ENCODE data around the gene LARP1B. TPM values are rescaled to one million over a fixed set of nuclear protein-coding genes. Genes with fewer than 3 reads are reported as not detected.

The LARP1B gene
- total and polyA plus RNA-seq, 2 of the 8 experiments (the other 6 are each of a cell fraction or from before 2014, with no cell fraction given) = 10.6 to 47.0 TPM

GRCh38 chr4:128061566-128062536 is 739 bp downstream of the LARP1B start:
- Histone ChIP-seq H4K8ac (ENCODE audit: extremely low read depth, insufficient read depth, low read length) (peak overlapping the region; percentile 89; the same call in 1 of the 2 replicates), H3K79me2 (ENCODE audit: control insufficient read depth in 1 of 2, insufficient read depth in 2 of 2, low read length in 2 of 2) (peaks cover 14 to 44% of the 10 kb centered on the region in 2 experiments; a peak in 3 of 4 replicates), H2BK15ac (ENCODE audit: low read length) (no peak overlapping the region), H3K27me3 (replicated peaks in 1 of 4; ENCODE audit: control insufficient read depth in 3 of 4, extremely low read depth in 1 of 4, insufficient read depth in 3 of 4, low read length in 3 of 4) (no peaks in the 10 kb centered on the region), H3K4me1 (replicated peaks in 1 of 4; ENCODE audit: control insufficient read depth in 3 of 4, insufficient read depth in 4 of 4, low read length in 3 of 4) (peaks cover 0 to 6% (median 0%) of the 10 kb centered on the region in 4 experiments; a peak in 3 of 7 replicates), H4K20me1 (replicated peaks in 1 of 2; ENCODE audit: control insufficient read depth in 1 of 2, insufficient read depth in 2 of 2, low read length in 2 of 2) (peaks cover 2 to 5% of the 10 kb centered on the region in 2 experiments), H3K23ac (ENCODE audit: insufficient read length) (no peak overlapping the region), H3K4me3 (ENCODE audit: extremely low read depth in 1 of 4, insufficient read depth in 2 of 4, low read depth in 3 of 4, low read length in 4 of 4) (peak overlapping the region; percentile 59 to 81 (median 76)), H4K5ac (ENCODE audit: insufficient read length, low read depth, low read length) (no peak overlapping the region), H3K27ac (ENCODE audit: low read depth, low read length) (peak overlapping the region; percentile 96; the same call in 1 of the 2 replicates), H2BK12ac (ENCODE audit: low read depth, low read length) (no peak overlapping the region), H2AFZ (ENCODE audit: low read length) (no peak overlapping the region), H2BK120ac (replicated peaks; ENCODE audit: low read depth, low read length) (no peak overlapping the region), H2BK20ac (ENCODE audit: low read length) (no peak overlapping the region), H3K36me3 (ENCODE audit: control insufficient read depth in 2 of 4, insufficient read depth in 4 of 4, low read length in 3 of 4) (no peaks in the 10 kb centered on the region), H2AK5ac (ENCODE audit: low read depth, low read length) (no peak overlapping the region), H4K91ac (replicated peaks; ENCODE audit: insufficient read length, low read length) (no peak overlapping the region), H3K79me1 (ENCODE audit: low read depth, low read length) (no peaks in the 10 kb centered on the region), H3K9ac (replicated peaks in 1 of 4; ENCODE audit: extremely low read depth in 1 of 4, low read depth in 3 of 4, low read length in 3 of 4) (peak overlapping the region; percentile 30 to 95 (median 92); a peak in 6 of 7 replicates), H2BK5ac (ENCODE audit: low read depth, low read length) (no peak overlapping the region), H3K56ac (replicated peaks; ENCODE audit: insufficient read length, low read depth, low read length) (no peak overlapping the region), H3K4me2 (ENCODE audit: insufficient read depth in 1 of 2, low read depth in 2 of 2, low read length in 2 of 2) (peak overlapping the region; percentile 91 to 92), H3K14ac (ENCODE audit: insufficient read length) (no peak overlapping the region), H3K9me3 (ENCODE audit: insufficient read depth in 2 of 2, low read depth in 1 of 2, low read length in 1 of 2) (no peaks in the 10 kb centered on the region), H3K18ac (ENCODE audit: extremely low read depth, low read length) (no peak overlapping the region), H3K23me2 (ENCODE audit: low read depth, low read length) (no peaks in the 10 kb centered on the region; the same call in 1 of the 2 replicates), H3K4ac (replicated peaks; ENCODE audit: insufficient read length, low read depth, low read length) (no peak overlapping the region)
- WGBS, 2 experiments (ENCODE audit: extremely low coverage in 1 of 2, insufficient coverage in 1 of 2, insufficient read length in 1 of 2, insufficient replicate concordance in 2 of 2, low coverage in 1 of 2, low lambda C conversion rate in 2 of 2, missing lambda C conversion rate in 1 of 2) = 1% methylated on average over 74 of the region's 101 CpGs; no CpG with 5 or more reads in 1 of the 2 experiments
- POLR2A ChIA-PET (ENCODE audit: partially characterized antibody) = interaction anchor here (0.6 to 4.5 kb wide), 13 partner anchors 8 to 226 kb away, joined by 3 to 40 read pairs (median 4); partner anchors contain the start of genes ABHD18, MFSD8, PGRMC2 and PLK4
- DNase-seq (ENCODE audit: low read depth in 1 of 2, low spot score in 2 of 2) (peak in 1 of 2 experiments; percentile 78), FAIRE-seq (no peak)
- CTCF ChIA-PET (ENCODE audit: partially characterized antibody) = interaction anchor here (0.6 kb wide), 1 partner anchor 41 kb away, joined by 3 read pairs; no protein-coding TSS in a partner anchor
- TF ChIP-seq TCF12 (IDR thresholded peaks at IDR 0.05; ENCODE audit: low read depth, low read length) (no peak), CHD2 (IDR thresholded peaks at IDR 0.05; ENCODE audit: low read length) (no peak), CREB1 (IDR thresholded peaks at IDR 0.05) (no peak), SP4 (IDR thresholded peaks at IDR 0.05; ENCODE audit: low read length) (no peak), SRF (IDR thresholded peaks at IDR 0.05; ENCODE audit: low read depth, low read length) (no peak), HDAC2 (IDR thresholded peaks at IDR 0.05; ENCODE audit: borderline replicate concordance in 1 of 2, low read depth in 2 of 2, low read length in 2 of 2) (peak; percentile 6 to 75; a peak in 1 of 4 replicates), KDM1A (IDR thresholded peaks at IDR 0.05; ENCODE audit: borderline replicate concordance, low read length) (no peak), JUND (IDR thresholded peaks at IDR 0.05; ENCODE audit: low read length) (no peak), TAF1 (IDR thresholded peaks at IDR 0.05; ENCODE audit: low read depth, low read length) (peak; percentile 51; the same call in 1 of the 2 replicates), TEAD4 (IDR thresholded peaks at IDR 0.05; ENCODE audit: low read depth, low read length) (no peak), CBX5 (IDR thresholded peaks at IDR 0.05; ENCODE audit: low read depth, low read length) (no peak)
- TF ChIP-seq, protein P1, sequence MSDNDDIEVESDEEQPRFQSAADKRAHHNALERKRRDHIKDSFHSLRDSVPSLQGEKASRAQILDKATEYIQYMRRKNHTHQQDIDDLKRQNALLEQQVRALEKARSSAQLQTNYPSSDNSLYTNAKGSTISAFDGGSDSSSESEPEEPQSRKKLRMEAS (IDR thresholded peaks at IDR 0.05) = peak; percentile 31

Data from H1 (cell line).